H9 (cell line): ENCODE measurements around the gene TMEM114. TPM values are rescaled to one million over a fixed set of nuclear protein-coding genes. Genes with fewer than 3 reads are reported as not detected.

ENCODE experiments used
- DNase-seq: peaks from one replicate; pipeline ENCODE4 v3.0.0-alpha.2; 2017
- H2AFZ ChIP-seq: one replicate; pipeline ENCODE4 v1.6.1; 2013; ENCODE audit warnings: mild to moderate bottlenecking, low read length, control low read depth, moderate library complexity
- H2AK5ac ChIP-seq: 2 replicates; pipeline ENCODE4 v1.6.1; 2013; ENCODE audit warnings: low read length, control low read depth, mixed read lengths; ENCODE audit not compliant: insufficient read length
- H2BK120ac ChIP-seq: one replicate; pipeline ENCODE4 v1.6.1; 2013; ENCODE audit warnings: low read depth, mild to moderate bottlenecking, low read length, control low read depth, inconsistent platforms; ENCODE audit not compliant: poor library complexity, severe bottlenecking
- H2BK12ac ChIP-seq: 2 replicates; pipeline ENCODE4 v1.6.1; 2013; ENCODE audit warnings: low read length, control low read depth, mixed read lengths, low read depth; ENCODE audit not compliant: insufficient read length
- H2BK15ac ChIP-seq: 2 replicates; pipeline ENCODE4 v1.6.1; 2013; ENCODE audit warnings: low read depth, low read length, control low read depth
- H2BK20ac ChIP-seq: one replicate; pipeline ENCODE4 v1.6.1; 2013; ENCODE audit warnings: low read depth, mild to moderate bottlenecking, low read length, control low read depth, inconsistent platforms; ENCODE audit not compliant: poor library complexity, severe bottlenecking
- H2BK5ac ChIP-seq: 2 replicates; pipeline ENCODE4 v1.6.1; 2013; ENCODE audit warnings: low read length, control low read depth, mixed read lengths; ENCODE audit not compliant: insufficient read length
- H3K14ac ChIP-seq: 2 replicates; pipeline ENCODE4 v1.6.1; 2013; ENCODE audit warnings: low read length, control low read depth; ENCODE audit not compliant: insufficient read depth
- H3K18ac ChIP-seq: 2 replicates; pipeline ENCODE4 v1.6.1; 2013; ENCODE audit warnings: low read depth, mild to moderate bottlenecking, mixed read lengths, low read length, control low read depth; ENCODE audit not compliant: insufficient read length
- H3K23ac ChIP-seq: 2 replicates; pipeline ENCODE4 v1.6.1; 2013; ENCODE audit warnings: low read length, control low read depth, mixed read lengths, low read depth; ENCODE audit not compliant: insufficient read length
- H3K23me2 ChIP-seq: 2 replicates; pipeline ENCODE4 v1.6.1; 2013; ENCODE audit warnings: low read depth, mild to moderate bottlenecking, mixed read lengths, low read length, control low read depth; ENCODE audit not compliant: insufficient read length, poor library complexity, severe bottlenecking
- H3K27ac ChIP-seq: 2 replicates; pipeline ENCODE4 v1.5.1; 2013; ENCODE audit warnings: low read length, control low read depth, mixed read lengths, low read depth; ENCODE audit not compliant: insufficient read length
- H3K27me3 ChIP-seq: 2 replicates; pipeline ENCODE4 v1.6.1; 2013; ENCODE audit warnings: low read length, control low read depth, inconsistent platforms; ENCODE audit not compliant: insufficient read depth
- H3K4ac ChIP-seq: 2 replicates; pipeline ENCODE4 v1.6.1; 2013; ENCODE audit warnings: low read depth, mild to moderate bottlenecking, control low read depth, inconsistent platforms, low read length, moderate library complexity
- H3K4me1 ChIP-seq: 2 replicates; pipeline ENCODE4 v1.6.1; 2013; ENCODE audit warnings: low read length, control low read depth, inconsistent platforms; ENCODE audit not compliant: insufficient read depth
- H3K4me2 ChIP-seq: 2 replicates; pipeline ENCODE4 v1.6.1; 2013; ENCODE audit warnings: low read length, control low read depth, mixed read lengths; ENCODE audit not compliant: insufficient read length, insufficient read depth
- H3K56ac ChIP-seq: 2 replicates; pipeline ENCODE4 v1.6.1; 2013; ENCODE audit warnings: low read depth, mild to moderate bottlenecking, mixed read lengths, low read length, control low read depth; ENCODE audit not compliant: insufficient read length
- H3K79me1 ChIP-seq: 2 replicates; pipeline ENCODE4 v1.6.1; 2013; ENCODE audit warnings: low read depth, mild to moderate bottlenecking, moderate library complexity, low read length, control low read depth, inconsistent platforms; ENCODE audit not compliant: insufficient read depth, poor library complexity, severe bottlenecking
- H3K79me2 ChIP-seq: 2 replicates; pipeline ENCODE4 v1.6.1; 2013; ENCODE audit warnings: low read length, control low read depth, inconsistent platforms; ENCODE audit not compliant: insufficient read depth
- H3K9ac ChIP-seq: 2 replicates; pipeline ENCODE4 v1.6.1; 2013; ENCODE audit warnings: low read length, control low read depth, mixed read lengths; ENCODE audit not compliant: insufficient read length; ENCODE audit errors: extremely low read depth
- H3K9me3 ChIP-seq: one replicate; pipeline ENCODE4 v1.6.1; 2013; ENCODE audit warnings: low read depth, low read length, inconsistent platforms; ENCODE audit not compliant: control insufficient read depth
- H3T11ph ChIP-seq: one replicate; pipeline ENCODE4 v1.6.1; 2013; ENCODE audit warnings: mild to moderate bottlenecking, low read length, control low read depth, inconsistent platforms
- H4K20me1 ChIP-seq: one replicate; pipeline ENCODE4 v1.6.1; 2013; ENCODE audit not compliant: control insufficient read depth, insufficient read length, insufficient read depth
- H4K5ac ChIP-seq: 2 replicates; pipeline ENCODE4 v1.6.1; 2013; ENCODE audit warnings: low read depth, mild to moderate bottlenecking, mixed read lengths, low read length, control low read depth; ENCODE audit not compliant: insufficient read length
- H4K8ac ChIP-seq: replicated peaks from 2 replicates; pipeline ENCODE4 v1.6.1; 2013; ENCODE audit warnings: low read length, control low read depth, mixed read lengths, low read depth; ENCODE audit not compliant: insufficient read length
- H4K91ac ChIP-seq: 2 replicates; pipeline ENCODE4 v1.6.1; 2013; ENCODE audit warnings: low read depth, mild to moderate bottlenecking, moderate library complexity, mixed read lengths, low read length, control low read depth; ENCODE audit not compliant: insufficient read length
- H3K27ac Mint-ChIP-seq, 3 experiments: 2 replicates in 2 of 3; 3 replicates in 1 of 3; pipeline ENCODE4 v1.8.0; 2020 to 2021; ENCODE audit warnings: mixed read lengths in 3 of 3, mild to moderate bottlenecking in 1 of 3, moderate library complexity in 1 of 3
- H3K27me3 Mint-ChIP-seq: 2 replicates; pipeline ENCODE4 v1.8.0; 2021; ENCODE audit warnings: low read depth, mild to moderate bottlenecking, moderate library complexity, mixed read lengths
- H3K36me3 Mint-ChIP-seq, 3 experiments: 2 replicates in 2 of 3; 3 replicates in 1 of 3; pipeline ENCODE4 v1.8.0; 2020 to 2021; ENCODE audit warnings: low read depth in 3 of 3, mixed read lengths in 3 of 3; ENCODE audit not compliant: insufficient read depth in 1 of 3
- H3K4me1 Mint-ChIP-seq, 2 experiments: 2 replicates each; pipeline ENCODE4 v1.8.0; 2020; ENCODE audit warnings: mixed read lengths in 2 of 2
- H3K4me3 Mint-ChIP-seq, 2 experiments: 2 replicates in 1 of 2; 3 replicates in 1 of 2; pipeline ENCODE4 v1.8.0; 2020 to 2021; ENCODE audit warnings: mild to moderate bottlenecking in 2 of 2, mixed read lengths in 2 of 2, moderate library complexity in 1 of 2
- H3K9me3 Mint-ChIP-seq, 2 experiments: 2 replicates in 1 of 2; 3 replicates in 1 of 2; pipeline ENCODE4 v1.8.0; 2020; ENCODE audit warnings: mild to moderate bottlenecking in 2 of 2, mixed read lengths in 2 of 2, moderate library complexity in 1 of 2
- CTCF ChIP-seq: fragments of 200-600 bp; sonication (generic); conservative IDR thresholded peaks from 3 replicates; pipeline ENCODE4 v1.8.0; 2021; ENCODE audit warnings: antibody characterized with exemption, mild to moderate bottlenecking
- WGBS: extraction: QIAGEN DNeasy Blood & Tissue Kit; methylation state at CpG from one replicate; pipeline ENCODE4 v1.1.7; 2013; ENCODE audit warnings: missing lambda C conversion rate, low lambda C conversion rate, mixed read lengths; ENCODE audit not compliant: insufficient read length; ENCODE audit errors: extremely low coverage; 5-methylcytosine and 5-hydroxymethylcytosine counted together
- total RNA-seq: library from RNA; stranded (reverse); gene quantifications from 2 replicates; pipeline ENCODE4 v1.2.1, GENCODE V29; 2021

Gene TMEM114
- total RNA-seq, 1 experiment from 2014 or later = 0.33 TPM

GRCh38 chr16:8572063-8572918 is 18.0 kb downstream of the TMEM114 start:
- Histone ChIP-seq H2BK12ac (peak overlapping the region; percentile 2), H2BK15ac (no peak overlapping the region), H3K4ac (no peak overlapping the region), H3K79me2 (no peaks in the 10 kb centered on the region), H2AFZ (no peak overlapping the region), H3K4me2 (no peak overlapping the region), H3T11ph (no peak overlapping the region), H3K9me3 (no peaks in the 10 kb centered on the region), H3K23me2 (no peaks in the 10 kb centered on the region), H4K91ac (no peak overlapping the region), H3K27me3 (no peaks in the 10 kb centered on the region), H3K18ac (peak overlapping the region; percentile 65), H4K5ac (no peak overlapping the region), H3K4me1 (no peaks in the 10 kb centered on the region; the same call in 1 of the 2 replicates), H3K9ac (no peak overlapping the region), H2BK5ac (no peak overlapping the region), H3K56ac (no peak overlapping the region), H2AK5ac (no peak overlapping the region), H4K20me1 (no peaks in the 10 kb centered on the region), H3K79me1 (no peaks in the 10 kb centered on the region), H3K14ac (no peak overlapping the region), H4K8ac (no peak overlapping the region), H2BK20ac (no peak overlapping the region), H2BK120ac (no peak overlapping the region), H3K23ac (no peak overlapping the region), H3K27ac (no peak overlapping the region)
- H3K4me3 Mint-ChIP-seq = no peak overlapping the region
- peak overlapping the region; percentile 53 to 98 (median 64); a peak in 5 of 7 replicates for H3K27ac Mint-ChIP-seq
- no CpG with 5 or more reads among the region's 11 CpGs for WGBS
- TF ChIP-seq CTCF = no peak
- peaks cover 23 to 41% of the 10 kb centered on the region in 2 experiments for H3K4me1 Mint-ChIP-seq
- peaks cover 1% of the 10 kb centered on the region for H3K27me3 Mint-ChIP-seq
- DNase-seq = no peak
- H3K36me3 Mint-ChIP-seq = no peaks in the 10 kb centered on the region
- H3K9me3 Mint-ChIP-seq = peaks cover 5 to 7% of the 10 kb centered on the region in 2 experiments; a peak in 3 of 5 replicates
